PFSK-1 (cell line): Measurements from ENCODE around the gene TMEM50B.

ENCODE experiments used
- FOXP2 ChIP-seq: optimal IDR thresholded peaks from 2 replicates; pipeline ENCODE3; 2011; ENCODE audit warnings: borderline replicate concordance, control low read depth, inconsistent platforms; ENCODE audit not compliant: insufficient read depth; ENCODE audit errors: extremely low read length, extremely low read depth
- POLR2AphosphoS5 ChIP-seq: IDR thresholded peaks from 2 replicates; pipeline ENCODE4 v1.6.1; 2012; ENCODE audit warnings: low read depth, mild to moderate bottlenecking, control low read depth, low read length, moderate library complexity
- SIN3A ChIP-seq: IDR thresholded peaks from 2 replicates; pipeline ENCODE4 v1.6.1; 2012; ENCODE audit warnings: mild to moderate bottlenecking, low read length, moderate library complexity, borderline replicate concordance; ENCODE audit not compliant: insufficient read depth
- TAF1 ChIP-seq: IDR thresholded peaks from 2 replicates; pipeline ENCODE4 v1.6.1; 2012; ENCODE audit warnings: low read length, control low read depth, borderline replicate concordance; ENCODE audit not compliant: insufficient read depth
- TF ChIP-seq, protein P1 (sequence below), 2 experiments: IDR thresholded peaks; 2 replicates each; pipeline versions ENCODE4 v1.6.1 to v1.8.0; 2011 to 2012; ENCODE audit warnings: low read depth in 2 of 2, low read length in 2 of 2, control low read depth in 1 of 2, inconsistent platforms in 1 of 2, mild to moderate bottlenecking in 1 of 2, moderate library complexity in 1 of 2; ENCODE audit not compliant: insufficient read depth in 1 of 2

Gene TMEM50B

DNA sequence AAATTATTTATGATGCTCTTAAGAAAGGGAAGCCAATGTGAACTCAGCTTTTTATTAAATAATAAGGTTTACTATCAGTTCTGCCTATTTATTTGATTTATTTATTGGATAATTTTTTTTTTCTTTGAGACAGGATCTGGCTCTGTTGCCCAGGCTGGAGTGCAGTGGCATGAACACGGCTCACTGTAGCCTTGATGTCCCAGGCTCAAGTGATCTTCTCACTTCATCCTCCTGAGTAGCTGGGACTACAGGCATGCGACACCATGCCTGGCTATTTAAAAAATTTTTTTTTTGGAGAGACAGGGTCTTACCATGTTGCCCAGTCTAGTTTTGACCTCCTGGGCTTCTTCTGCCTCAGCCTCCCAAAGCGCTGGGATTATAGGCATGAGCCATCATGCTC, 32.7 kb upstream of the TMEM50B start:
- TF ChIP-seq SIN3A (no peak), TAF1 (no peak), POLR2AphosphoS5 (no peak), FOXP2 (no peak)
- TF ChIP-seq, protein P1, sequence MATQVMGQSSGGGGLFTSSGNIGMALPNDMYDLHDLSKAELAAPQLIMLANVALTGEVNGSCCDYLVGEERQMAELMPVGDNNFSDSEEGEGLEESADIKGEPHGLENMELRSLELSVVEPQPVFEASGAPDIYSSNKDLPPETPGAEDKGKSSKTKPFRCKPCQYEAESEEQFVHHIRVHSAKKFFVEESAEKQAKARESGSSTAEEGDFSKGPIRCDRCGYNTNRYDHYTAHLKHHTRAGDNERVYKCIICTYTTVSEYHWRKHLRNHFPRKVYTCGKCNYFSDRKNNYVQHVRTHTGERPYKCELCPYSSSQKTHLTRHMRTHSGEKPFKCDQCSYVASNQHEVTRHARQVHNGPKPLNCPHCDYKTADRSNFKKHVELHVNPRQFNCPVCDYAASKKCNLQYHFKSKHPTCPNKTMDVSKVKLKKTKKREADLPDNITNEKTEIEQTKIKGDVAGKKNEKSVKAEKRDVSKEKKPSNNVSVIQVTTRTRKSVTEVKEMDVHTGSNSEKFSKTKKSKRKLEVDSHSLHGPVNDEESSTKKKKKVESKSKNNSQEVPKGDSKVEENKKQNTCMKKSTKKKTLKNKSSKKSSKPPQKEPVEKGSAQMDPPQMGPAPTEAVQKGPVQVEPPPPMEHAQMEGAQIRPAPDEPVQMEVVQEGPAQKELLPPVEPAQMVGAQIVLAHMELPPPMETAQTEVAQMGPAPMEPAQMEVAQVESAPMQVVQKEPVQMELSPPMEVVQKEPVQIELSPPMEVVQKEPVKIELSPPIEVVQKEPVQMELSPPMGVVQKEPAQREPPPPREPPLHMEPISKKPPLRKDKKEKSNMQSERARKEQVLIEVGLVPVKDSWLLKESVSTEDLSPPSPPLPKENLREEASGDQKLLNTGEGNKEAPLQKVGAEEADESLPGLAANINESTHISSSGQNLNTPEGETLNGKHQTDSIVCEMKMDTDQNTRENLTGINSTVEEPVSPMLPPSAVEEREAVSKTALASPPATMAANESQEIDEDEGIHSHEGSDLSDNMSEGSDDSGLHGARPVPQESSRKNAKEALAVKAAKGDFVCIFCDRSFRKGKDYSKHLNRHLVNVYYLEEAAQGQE (IDR thresholded peaks at IDR 0.05; ENCODE audit: insufficient read depth in 1 of 2, low read depth in 2 of 2, low read length in 2 of 2), result no peak

DNA sequence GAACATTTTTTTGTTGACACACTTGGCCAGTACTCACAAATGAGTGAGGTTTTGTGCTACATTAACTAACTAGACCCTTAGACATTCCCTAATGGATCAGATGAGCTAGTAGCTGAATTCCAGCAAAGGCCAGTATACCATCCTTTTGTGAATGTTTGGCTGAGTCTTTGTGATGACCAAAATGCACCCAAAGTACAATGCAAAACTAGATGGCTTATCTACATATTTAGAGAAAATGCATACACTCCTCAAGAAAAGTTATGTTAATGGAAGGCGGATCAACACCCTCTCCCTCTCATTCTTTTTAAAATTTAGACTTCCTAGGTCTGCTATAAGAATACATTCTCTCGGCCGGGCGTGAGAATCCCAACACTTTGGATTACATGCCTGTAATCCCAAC, 31.9 kb upstream of the TMEM50B start:
- no peak for TF ChIP-seq POLR2AphosphoS5
- TF ChIP-seq SIN3A, result no peak
- TF ChIP-seq TAF1, result no peak
- no peak for TF ChIP-seq FOXP2
- TF ChIP-seq, protein P1 (IDR thresholded peaks at IDR 0.05; ENCODE audit: insufficient read depth in 1 of 2, low read depth in 2 of 2, low read length in 2 of 2), result no peak

DNA sequence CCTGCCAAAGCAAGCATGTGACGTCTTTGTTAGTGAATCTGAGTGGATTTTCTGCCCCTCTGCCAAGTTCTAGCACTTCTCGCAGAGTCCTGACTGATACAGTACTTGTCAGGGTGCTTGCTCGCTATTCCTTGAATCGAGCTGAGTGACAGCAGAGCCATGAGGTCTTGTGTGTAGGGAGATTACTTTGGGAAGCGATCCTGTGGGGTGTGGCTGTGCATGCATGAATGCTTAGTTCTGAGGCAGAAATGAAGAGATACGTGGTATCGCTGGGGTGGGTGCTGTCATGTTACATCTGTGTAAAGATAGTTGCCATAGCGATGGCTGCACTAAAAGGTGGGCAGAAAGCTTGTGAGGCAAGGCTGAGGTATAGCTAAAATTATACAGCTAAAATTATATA, 31.1 kb upstream of the TMEM50B start:
- TF ChIP-seq, protein P1 (IDR thresholded peaks at IDR 0.05; ENCODE audit: insufficient read depth in 1 of 2, low read depth in 2 of 2, low read length in 2 of 2), result no peak
- TF ChIP-seq SIN3A, result no peak
- TF ChIP-seq TAF1, result no peak
- TF ChIP-seq POLR2AphosphoS5, result no peak

GRCh38 chr21:33505833-33506232, 26.1 kb upstream of the TMEM50B start:
- TF ChIP-seq POLR2AphosphoS5, result no peak
- TF ChIP-seq FOXP2, result no peak
- TF ChIP-seq SIN3A, result no peak
- TF ChIP-seq, protein P1 (IDR thresholded peaks at IDR 0.05; ENCODE audit: insufficient read depth in 1 of 2, low read depth in 2 of 2, low read length in 2 of 2), result no peak
- no peak for TF ChIP-seq TAF1

DNA sequence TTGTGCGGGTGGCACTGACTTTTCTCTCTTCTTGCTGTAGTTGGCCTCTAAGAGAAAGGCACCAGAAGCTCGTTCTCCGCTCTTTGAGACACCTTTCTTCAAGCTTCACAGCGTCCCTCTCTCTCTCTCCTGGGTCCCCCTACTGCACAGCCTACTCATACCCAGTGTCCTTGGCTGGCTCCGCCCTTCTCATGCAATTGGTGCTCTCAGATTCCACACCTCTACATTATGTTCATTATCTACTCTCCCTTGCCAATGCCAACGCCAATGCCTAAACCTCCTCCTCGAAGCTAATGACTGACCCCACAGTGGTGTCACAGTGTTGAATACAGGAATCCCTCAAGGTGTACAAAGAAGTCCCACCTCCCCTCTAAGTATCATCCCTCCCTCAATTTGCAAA, 16.6 kb upstream of the TMEM50B start:
- no peak for TF ChIP-seq SIN3A
- TF ChIP-seq FOXP2, result no peak
- TF ChIP-seq POLR2AphosphoS5, result no peak
- TF ChIP-seq, protein P1 (IDR thresholded peaks at IDR 0.05; ENCODE audit: insufficient read depth in 1 of 2, low read depth in 2 of 2, low read length in 2 of 2), result no peak
- no peak for TF ChIP-seq TAF1
